H9 (cell line): ENCODE measurements around the gene MBIP. TPM values are rescaled to one million over a fixed set of nuclear protein-coding genes. Genes with fewer than 3 reads are reported as not detected.

Experiments used
- DNase-seq: peaks from one replicate; pipeline ENCODE4 v3.0.0-alpha.2; 2017
- H2AFZ ChIP-seq: one replicate; pipeline ENCODE4 v1.6.1; 2013; ENCODE audit warnings: mild to moderate bottlenecking, low read length, control low read depth, moderate library complexity
- H2AK5ac ChIP-seq: 2 replicates; pipeline ENCODE4 v1.6.1; 2013; ENCODE audit warnings: low read length, control low read depth, mixed read lengths; ENCODE audit not compliant: insufficient read length
- H2BK120ac ChIP-seq: one replicate; pipeline ENCODE4 v1.6.1; 2013; ENCODE audit warnings: low read depth, mild to moderate bottlenecking, low read length, control low read depth, inconsistent platforms; ENCODE audit not compliant: poor library complexity, severe bottlenecking
- H2BK12ac ChIP-seq: 2 replicates; pipeline ENCODE4 v1.6.1; 2013; ENCODE audit warnings: low read length, control low read depth, mixed read lengths, low read depth; ENCODE audit not compliant: insufficient read length
- H2BK15ac ChIP-seq: 2 replicates; pipeline ENCODE4 v1.6.1; 2013; ENCODE audit warnings: low read depth, low read length, control low read depth
- H2BK20ac ChIP-seq: one replicate; pipeline ENCODE4 v1.6.1; 2013; ENCODE audit warnings: low read depth, mild to moderate bottlenecking, low read length, control low read depth, inconsistent platforms; ENCODE audit not compliant: poor library complexity, severe bottlenecking
- H2BK5ac ChIP-seq: 2 replicates; pipeline ENCODE4 v1.6.1; 2013; ENCODE audit warnings: low read length, control low read depth, mixed read lengths; ENCODE audit not compliant: insufficient read length
- H3K14ac ChIP-seq: 2 replicates; pipeline ENCODE4 v1.6.1; 2013; ENCODE audit warnings: low read length, control low read depth; ENCODE audit not compliant: insufficient read depth
- H3K18ac ChIP-seq: 2 replicates; pipeline ENCODE4 v1.6.1; 2013; ENCODE audit warnings: low read depth, mild to moderate bottlenecking, mixed read lengths, low read length, control low read depth; ENCODE audit not compliant: insufficient read length
- H3K23ac ChIP-seq: 2 replicates; pipeline ENCODE4 v1.6.1; 2013; ENCODE audit warnings: low read length, control low read depth, mixed read lengths, low read depth; ENCODE audit not compliant: insufficient read length
- H3K23me2 ChIP-seq: 2 replicates; pipeline ENCODE4 v1.6.1; 2013; ENCODE audit warnings: low read depth, mild to moderate bottlenecking, mixed read lengths, low read length, control low read depth; ENCODE audit not compliant: insufficient read length, poor library complexity, severe bottlenecking
- H3K27ac ChIP-seq: 2 replicates; pipeline ENCODE4 v1.5.1; 2013; ENCODE audit warnings: low read length, control low read depth, mixed read lengths, low read depth; ENCODE audit not compliant: insufficient read length
- H3K27me3 ChIP-seq: 2 replicates; pipeline ENCODE4 v1.6.1; 2013; ENCODE audit warnings: low read length, control low read depth, inconsistent platforms; ENCODE audit not compliant: insufficient read depth
- H3K4ac ChIP-seq: 2 replicates; pipeline ENCODE4 v1.6.1; 2013; ENCODE audit warnings: low read depth, mild to moderate bottlenecking, control low read depth, inconsistent platforms, low read length, moderate library complexity
- H3K4me1 ChIP-seq: 2 replicates; pipeline ENCODE4 v1.6.1; 2013; ENCODE audit warnings: low read length, control low read depth, inconsistent platforms; ENCODE audit not compliant: insufficient read depth
- H3K4me2 ChIP-seq: 2 replicates; pipeline ENCODE4 v1.6.1; 2013; ENCODE audit warnings: low read length, control low read depth, mixed read lengths; ENCODE audit not compliant: insufficient read length, insufficient read depth
- H3K56ac ChIP-seq: 2 replicates; pipeline ENCODE4 v1.6.1; 2013; ENCODE audit warnings: low read depth, mild to moderate bottlenecking, mixed read lengths, low read length, control low read depth; ENCODE audit not compliant: insufficient read length
- H3K79me1 ChIP-seq: 2 replicates; pipeline ENCODE4 v1.6.1; 2013; ENCODE audit warnings: low read depth, mild to moderate bottlenecking, moderate library complexity, low read length, control low read depth, inconsistent platforms; ENCODE audit not compliant: insufficient read depth, poor library complexity, severe bottlenecking
- H3K79me2 ChIP-seq: 2 replicates; pipeline ENCODE4 v1.6.1; 2013; ENCODE audit warnings: low read length, control low read depth, inconsistent platforms; ENCODE audit not compliant: insufficient read depth
- H3K9ac ChIP-seq: 2 replicates; pipeline ENCODE4 v1.6.1; 2013; ENCODE audit warnings: low read length, control low read depth, mixed read lengths; ENCODE audit not compliant: insufficient read length; ENCODE audit errors: extremely low read depth
- H3K9me3 ChIP-seq: one replicate; pipeline ENCODE4 v1.6.1; 2013; ENCODE audit warnings: low read depth, low read length, inconsistent platforms; ENCODE audit not compliant: control insufficient read depth
- H3T11ph ChIP-seq: one replicate; pipeline ENCODE4 v1.6.1; 2013; ENCODE audit warnings: mild to moderate bottlenecking, low read length, control low read depth, inconsistent platforms
- H4K20me1 ChIP-seq: one replicate; pipeline ENCODE4 v1.6.1; 2013; ENCODE audit not compliant: control insufficient read depth, insufficient read length, insufficient read depth
- H4K5ac ChIP-seq: 2 replicates; pipeline ENCODE4 v1.6.1; 2013; ENCODE audit warnings: low read depth, mild to moderate bottlenecking, mixed read lengths, low read length, control low read depth; ENCODE audit not compliant: insufficient read length
- H4K8ac ChIP-seq: replicated peaks from 2 replicates; pipeline ENCODE4 v1.6.1; 2013; ENCODE audit warnings: low read length, control low read depth, mixed read lengths, low read depth; ENCODE audit not compliant: insufficient read length
- H4K91ac ChIP-seq: 2 replicates; pipeline ENCODE4 v1.6.1; 2013; ENCODE audit warnings: low read depth, mild to moderate bottlenecking, moderate library complexity, mixed read lengths, low read length, control low read depth; ENCODE audit not compliant: insufficient read length
- H3K27ac Mint-ChIP-seq, 3 experiments: 2 replicates in 2 of 3; 3 replicates in 1 of 3; pipeline ENCODE4 v1.8.0; 2020 to 2021; ENCODE audit warnings: mixed read lengths in 3 of 3, mild to moderate bottlenecking in 1 of 3, moderate library complexity in 1 of 3
- H3K27me3 Mint-ChIP-seq: 2 replicates; pipeline ENCODE4 v1.8.0; 2021; ENCODE audit warnings: low read depth, mild to moderate bottlenecking, moderate library complexity, mixed read lengths
- H3K36me3 Mint-ChIP-seq, 3 experiments: 2 replicates in 2 of 3; 3 replicates in 1 of 3; pipeline ENCODE4 v1.8.0; 2020 to 2021; ENCODE audit warnings: low read depth in 3 of 3, mixed read lengths in 3 of 3; ENCODE audit not compliant: insufficient read depth in 1 of 3
- H3K4me1 Mint-ChIP-seq, 2 experiments: 2 replicates each; pipeline ENCODE4 v1.8.0; 2020; ENCODE audit warnings: mixed read lengths in 2 of 2
- H3K4me3 Mint-ChIP-seq, 2 experiments: 2 replicates in 1 of 2; 3 replicates in 1 of 2; pipeline ENCODE4 v1.8.0; 2020 to 2021; ENCODE audit warnings: mild to moderate bottlenecking in 2 of 2, mixed read lengths in 2 of 2, moderate library complexity in 1 of 2
- H3K9me3 Mint-ChIP-seq, 2 experiments: 2 replicates in 1 of 2; 3 replicates in 1 of 2; pipeline ENCODE4 v1.8.0; 2020; ENCODE audit warnings: mild to moderate bottlenecking in 2 of 2, mixed read lengths in 2 of 2, moderate library complexity in 1 of 2
- CTCF ChIP-seq: fragments of 200-600 bp; sonication (generic); conservative IDR thresholded peaks from 3 replicates; pipeline ENCODE4 v1.8.0; 2021; ENCODE audit warnings: antibody characterized with exemption, mild to moderate bottlenecking
- WGBS: extraction: QIAGEN DNeasy Blood & Tissue Kit; methylation state at CpG from one replicate; pipeline ENCODE4 v1.1.7; 2013; ENCODE audit warnings: missing lambda C conversion rate, low lambda C conversion rate, mixed read lengths; ENCODE audit not compliant: insufficient read length; ENCODE audit errors: extremely low coverage; 5-methylcytosine and 5-hydroxymethylcytosine counted together
- total RNA-seq: library from RNA; stranded (reverse); gene quantifications from 2 replicates; pipeline ENCODE4 v1.2.1, GENCODE V29; 2021

The MBIP gene
- total RNA-seq, 1 experiment from 2014 or later = 29.6 TPM

- no peak overlapping the region for H2BK15ac ChIP-seq
- peaks cover 5% of the 10 kb centered on the region for H3K27me3 Mint-ChIP-seq
- no peaks in the 10 kb centered on the region for H4K20me1 ChIP-seq
- H2AFZ ChIP-seq = no peak overlapping the region
- no peaks in the 10 kb centered on the region; the same call in 1 of the 2 replicates for H3K27me3 ChIP-seq
- no peaks in the 10 kb centered on the region for H3K36me3 Mint-ChIP-seq
- H3K79me1 ChIP-seq = no peaks in the 10 kb centered on the region
- H3K18ac ChIP-seq = no peak overlapping the region
- no peak overlapping the region for H3K4me3 Mint-ChIP-seq
- no peak overlapping the region for H3K23ac ChIP-seq
- H4K5ac ChIP-seq = no peak overlapping the region
- H2BK120ac ChIP-seq = no peak overlapping the region
- H3K23me2 ChIP-seq = no peaks in the 10 kb centered on the region
- H3K14ac ChIP-seq = no peak overlapping the region
- no peak overlapping the region for H2AK5ac ChIP-seq
- no peak for DNase-seq
- H3K56ac ChIP-seq = no peak overlapping the region
- H2BK12ac ChIP-seq = no peak overlapping the region
- peaks cover 26 to 29% of the 10 kb centered on the region in 2 experiments for H3K4me1 Mint-ChIP-seq
- H3K27ac ChIP-seq = no peak overlapping the region
- H3K9me3 Mint-ChIP-seq = no peaks in the 10 kb centered on the region
- H3K9ac ChIP-seq = no peak overlapping the region
- H3K4me1 ChIP-seq = peaks cover under 1% of the 10 kb centered on the region; the same call in 1 of the 2 replicates
- no peak overlapping the region for H3K4ac ChIP-seq
- TF ChIP-seq CTCF = no peak
- H3K27ac Mint-ChIP-seq = no peak overlapping the region
- no peak overlapping the region for H2BK5ac ChIP-seq
- no peak overlapping the region for H3K4me2 ChIP-seq
- WGBS = no CpG with 5 or more reads among the region's 2 CpGs
- no peaks in the 10 kb centered on the region for H3K79me2 ChIP-seq
- no peaks in the 10 kb centered on the region for H3K9me3 ChIP-seq
- H2BK20ac ChIP-seq = no peak overlapping the region
- H3T11ph ChIP-seq = no peak overlapping the region
- no peak overlapping the region for H4K8ac ChIP-seq
- H4K91ac ChIP-seq = no peak overlapping the region
Observed at GRCh38 chr14:36264595-36264994, 55.8 kb downstream of the MBIP start.
